ENCODE measurements around the gene ADAMTS19.

DNA sequence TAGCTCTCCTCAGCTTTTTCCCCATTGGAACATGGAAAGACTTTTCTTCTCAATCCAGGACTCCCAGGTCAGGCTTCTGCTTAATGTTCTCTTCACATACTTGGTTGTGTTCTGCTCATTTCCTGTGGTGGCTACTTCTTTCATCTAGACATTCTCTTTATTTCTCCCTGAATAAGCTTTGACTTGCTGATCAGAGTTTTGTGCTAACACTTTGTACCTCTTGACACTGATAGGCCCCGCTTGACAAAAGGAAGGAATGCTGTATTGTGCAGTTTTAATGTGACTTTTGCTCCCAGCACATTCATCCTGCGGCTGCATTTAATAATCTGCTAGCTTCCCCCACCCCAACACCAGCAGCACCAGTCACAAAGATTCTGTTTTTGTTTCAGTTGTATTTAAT is 196.9 kb downstream of the ADAMTS19 start:
- no peak for TF ChIP-seq POLR2A (IDR thresholded peaks at IDR 0.05)
- TF ChIP-seq, protein P1, sequence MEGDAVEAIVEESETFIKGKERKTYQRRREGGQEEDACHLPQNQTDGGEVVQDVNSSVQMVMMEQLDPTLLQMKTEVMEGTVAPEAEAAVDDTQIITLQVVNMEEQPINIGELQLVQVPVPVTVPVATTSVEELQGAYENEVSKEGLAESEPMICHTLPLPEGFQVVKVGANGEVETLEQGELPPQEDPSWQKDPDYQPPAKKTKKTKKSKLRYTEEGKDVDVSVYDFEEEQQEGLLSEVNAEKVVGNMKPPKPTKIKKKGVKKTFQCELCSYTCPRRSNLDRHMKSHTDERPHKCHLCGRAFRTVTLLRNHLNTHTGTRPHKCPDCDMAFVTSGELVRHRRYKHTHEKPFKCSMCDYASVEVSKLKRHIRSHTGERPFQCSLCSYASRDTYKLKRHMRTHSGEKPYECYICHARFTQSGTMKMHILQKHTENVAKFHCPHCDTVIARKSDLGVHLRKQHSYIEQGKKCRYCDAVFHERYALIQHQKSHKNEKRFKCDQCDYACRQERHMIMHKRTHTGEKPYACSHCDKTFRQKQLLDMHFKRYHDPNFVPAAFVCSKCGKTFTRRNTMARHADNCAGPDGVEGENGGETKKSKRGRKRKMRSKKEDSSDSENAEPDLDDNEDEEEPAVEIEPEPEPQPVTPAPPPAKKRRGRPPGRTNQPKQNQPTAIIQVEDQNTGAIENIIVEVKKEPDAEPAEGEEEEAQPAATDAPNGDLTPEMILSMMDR (IDR thresholded peaks at IDR 0.05): no peak

All from Peyer's patch (tissue), 4 donors.